HEK293 (cell line): ENCODE measurements around the gene DSCAML1.

ENCODE experiments used
- CTCF ChIA-PET: fragments of 350-600 bp; formaldehyde crosslinking; extraction: SDS; loops from one replicate; lab custom pipeline; 2021; ENCODE audit warnings: antibody characterized with exemption; lab: Yijun Ruan, JAX
- POLR2A ChIA-PET: fragments of 300-600 bp; formaldehyde crosslinking; extraction: SDS; loops from one replicate; lab custom pipeline; 2020; ENCODE audit warnings: antibody characterized with exemption, inconsistent platforms; lab: Yijun Ruan, JAX
- H3K27ac ChIP-seq: fragments of 200-500 bp; sonication (Bioruptor generic); 2 replicates; pipeline ENCODE4 v1.5.1; 2014; ENCODE audit warnings: low read depth, low read length, control low read depth, inconsistent platforms; ENCODE audit errors: extremely low read depth
- H3K36me3 ChIP-seq, 2 experiments: fragments of 200-500 bp in 1 of 2; sonication (Bioruptor generic) in 1 of 2; 1 replicate in 1 of 2; 2 replicates in 1 of 2; pipeline ENCODE4 v1.5.1; 2014 to 2017; ENCODE audit warnings: inconsistent platforms in 2 of 2, low read length in 2 of 2; ENCODE audit not compliant: control insufficient read depth in 2 of 2, insufficient read depth in 1 of 2
- H3K4me1 ChIP-seq: fragments of 200-500 bp; sonication (Bioruptor generic); 2 replicates; pipeline ENCODE4 v1.5.1; 2014; ENCODE audit warnings: mild to moderate bottlenecking, low read length, inconsistent platforms; ENCODE audit not compliant: control insufficient read depth, insufficient read depth
- H3K4me3 ChIP-seq: 2 replicates; pipeline ENCODE4 v1.5.1; 2011; ENCODE audit warnings: low read depth, mild to moderate bottlenecking, control low read depth, low read length, moderate library complexity
- H3K9me3 ChIP-seq: fragments of 200-500 bp; sonication (Bioruptor generic); 2 replicates; pipeline ENCODE4 v1.5.1; 2014; ENCODE audit warnings: low read depth, low read length, inconsistent platforms; ENCODE audit not compliant: control insufficient read depth, insufficient read depth
- BCL6B ChIP-seq: fragments of 450-650 bp; formaldehyde crosslinking; IDR thresholded peaks from 2 replicates; pipeline ENCODE4 v1.5.1; 2017; ENCODE audit warnings: missing biosample characterization, missing genetic modification characterization
- EGR2 ChIP-seq: fragments of 450-650 bp; formaldehyde crosslinking; IDR thresholded peaks from 2 replicates; pipeline ENCODE4 v1.5.1; 2016; ENCODE audit warnings: low read depth, missing biosample characterization, missing genetic modification characterization
- FEZF1 ChIP-seq: fragments of 450-650 bp; formaldehyde crosslinking; IDR thresholded peaks from 2 replicates; pipeline ENCODE4 v1.5.1; 2016; ENCODE audit warnings: missing biosample characterization, missing genetic modification characterization
- KLF1 ChIP-seq: fragments of 450-650 bp; formaldehyde crosslinking; IDR thresholded peaks from 2 replicates; pipeline ENCODE4 v1.5.1; 2016; ENCODE audit warnings: missing biosample characterization, missing genetic modification characterization
- TSHZ1 ChIP-seq: fragments of 450-650 bp; formaldehyde crosslinking; IDR thresholded peaks from 2 replicates; pipeline ENCODE4 v1.5.1; 2016; ENCODE audit warnings: missing biosample characterization, missing genetic modification characterization, borderline replicate concordance
- ZBTB21 ChIP-seq: fragments of 450-650 bp; formaldehyde crosslinking; IDR thresholded peaks from 2 replicates; pipeline ENCODE4 v1.5.1; 2017; ENCODE audit warnings: missing biosample characterization, missing genetic modification characterization
- ZFP3 ChIP-seq: fragments of 450-650 bp; formaldehyde crosslinking; IDR thresholded peaks from 2 replicates; pipeline ENCODE4 v1.5.1; 2016; ENCODE audit warnings: low read depth, missing biosample characterization, missing genetic modification characterization
- ZNF112 ChIP-seq: fragments of 450-650 bp; formaldehyde crosslinking; IDR thresholded peaks from 2 replicates; pipeline ENCODE4 v1.5.0; 2017; ENCODE audit warnings: missing biosample characterization, missing genetic modification characterization
- ZNF140 ChIP-seq: fragments of 450-650 bp; formaldehyde crosslinking; IDR thresholded peaks from 2 replicates; pipeline ENCODE4 v1.5.1; 2016; ENCODE audit warnings: missing biosample characterization, missing genetic modification characterization
- ZNF19 ChIP-seq: fragments of 450-650 bp; formaldehyde crosslinking; IDR thresholded peaks from 2 replicates; pipeline ENCODE4; 2016; ENCODE audit warnings: missing biosample characterization, missing genetic modification characterization, low read depth
- ZNF239 ChIP-seq: fragments of 450-650 bp; formaldehyde crosslinking; IDR thresholded peaks from 2 replicates; pipeline ENCODE4 v1.5.1; 2016; ENCODE audit warnings: missing biosample characterization, missing genetic modification characterization
- ZNF37A ChIP-seq: fragments of 450-650 bp; IDR thresholded peaks from 2 replicates; pipeline ENCODE4 v1.5.1; 2018; ENCODE audit warnings: missing biosample characterization, missing genetic modification characterization
- ZNF426 ChIP-seq: fragments of 450-650 bp; formaldehyde crosslinking; IDR thresholded peaks from 2 replicates; pipeline ENCODE4 v1.5.1; 2017; ENCODE audit warnings: missing biosample characterization, missing genetic modification characterization, mild to moderate bottlenecking, inconsistent platforms, moderate library complexity
- ZNF518A ChIP-seq: fragments of 450-650 bp; formaldehyde crosslinking; conservative IDR thresholded peaks from 2 replicates; pipeline ENCODE4 v1.5.1; 2016; ENCODE audit warnings: low read depth, missing biosample characterization, missing genetic modification characterization
- ZNF521 ChIP-seq: fragments of 450-650 bp; formaldehyde crosslinking; IDR thresholded peaks from 2 replicates; pipeline ENCODE4 v1.5.1; 2017; ENCODE audit warnings: missing biosample characterization, mild to moderate bottlenecking, missing genetic modification characterization
- ZNF530 ChIP-seq: fragments of 450-650 bp; formaldehyde crosslinking; IDR thresholded peaks from 2 replicates; pipeline ENCODE4 v1.5.1; 2016; ENCODE audit warnings: low read depth, missing biosample characterization, missing genetic modification characterization
- ZNF571 ChIP-seq: fragments of 450-650 bp; formaldehyde crosslinking; IDR thresholded peaks from 2 replicates; pipeline ENCODE4 v1.5.0; 2017; ENCODE audit warnings: missing biosample characterization, missing genetic modification characterization
- ZNF585B ChIP-seq: fragments of 450-650 bp; formaldehyde crosslinking; IDR thresholded peaks from 2 replicates; pipeline ENCODE4 v1.5.1; 2016; ENCODE audit warnings: missing biosample characterization, missing genetic modification characterization
- ZNF610 ChIP-seq: fragments of 450-650 bp; formaldehyde crosslinking; IDR thresholded peaks from 2 replicates; pipeline ENCODE4 v1.5.1; 2016; ENCODE audit warnings: missing biosample characterization, missing genetic modification characterization, borderline replicate concordance
- ZNF654 ChIP-seq: fragments of 450-650 bp; formaldehyde crosslinking; IDR thresholded peaks from 2 replicates; pipeline ENCODE4 v1.5.1; 2016; ENCODE audit warnings: low read depth, missing biosample characterization, missing genetic modification characterization
- TF ChIP-seq, protein P1 (sequence below): fragments of 450-650 bp; formaldehyde crosslinking; IDR thresholded peaks from 2 replicates; pipeline ENCODE4 v1.5.1; 2017; ENCODE audit warnings: missing biosample characterization, missing genetic modification characterization

Gene DSCAML1

DNA sequence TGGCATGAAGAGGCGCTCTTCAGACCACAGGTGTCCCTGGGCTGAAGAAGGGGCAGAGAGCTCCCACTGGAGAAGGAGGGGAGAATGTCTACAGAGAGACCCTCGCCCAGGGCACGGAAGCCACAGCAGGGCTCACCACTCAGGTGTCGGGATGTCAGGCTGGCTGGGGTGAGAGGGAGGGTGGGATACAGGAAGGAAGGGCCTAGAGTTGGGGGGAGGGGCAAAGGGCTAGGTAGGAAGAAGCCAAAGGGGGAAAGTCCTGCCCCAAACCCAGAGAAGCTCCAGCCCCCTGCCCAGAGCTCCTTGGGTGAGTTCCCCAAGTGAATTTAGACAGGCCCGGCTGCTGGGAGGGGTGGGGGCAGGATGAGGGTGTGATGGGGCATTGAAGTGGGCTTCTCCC is 237.3 kb downstream of the DSCAML1 start:
- TF ChIP-seq KLF1 (tag by site-specific recombination) (no peak), ZNF426 (tag by site-specific recombination) (no peak)
- Histone ChIP-seq H3K27ac (no peak overlapping the region), H3K4me3 (no peak overlapping the region), H3K36me3 (no peaks in the 10 kb centered on the region), H3K9me3 (no peaks in the 10 kb centered on the region), H3K4me1 (no peaks in the 10 kb centered on the region)
- ChIA-PET CTCF (no interaction called here), POLR2A (no interaction called here)

- no peaks in the 10 kb centered on the region for H3K4me1 ChIP-seq
- no peak overlapping the region for H3K4me3 ChIP-seq
- no peaks in the 10 kb centered on the region for H3K9me3 ChIP-seq
- TF ChIP-seq EGR2 (tag by site-specific recombination) (no peak), ZNF610 (tag by site-specific recombination) (no peak), ZNF19 (no peak), ZNF37A (tag by site-specific recombination) (no peak), ZNF112 (tag by site-specific recombination) (no peak), ZBTB21 (tag by site-specific recombination) (no peak), ZNF140 (tag by site-specific recombination) (no peak), ZNF571 (tag by site-specific recombination) (no peak), ZFP3 (no peak), ZNF239 (tag by site-specific recombination) (no peak), ZNF530 (tag by site-specific recombination) (no peak), FEZF1 (no peak), ZNF521 (tag by site-specific recombination) (no peak), ZNF654 (tag by site-specific recombination) (no peak)
- TF ChIP-seq, protein P1, sequence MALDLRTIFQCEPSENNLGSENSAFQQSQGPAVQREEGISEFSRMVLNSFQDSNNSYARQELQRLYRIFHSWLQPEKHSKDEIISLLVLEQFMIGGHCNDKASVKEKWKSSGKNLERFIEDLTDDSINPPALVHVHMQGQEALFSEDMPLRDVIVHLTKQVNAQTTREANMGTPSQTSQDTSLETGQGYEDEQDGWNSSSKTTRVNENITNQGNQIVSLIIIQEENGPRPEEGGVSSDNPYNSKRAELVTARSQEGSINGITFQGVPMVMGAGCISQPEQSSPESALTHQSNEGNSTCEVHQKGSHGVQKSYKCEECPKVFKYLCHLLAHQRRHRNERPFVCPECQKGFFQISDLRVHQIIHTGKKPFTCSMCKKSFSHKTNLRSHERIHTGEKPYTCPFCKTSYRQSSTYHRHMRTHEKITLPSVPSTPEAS = no peak
- TF ChIP-seq, all 188 proteins: peak for 0
- no peak overlapping the region for H3K27ac ChIP-seq
- ChIA-PET CTCF (no interaction called here), POLR2A (no interaction called here)
- no peaks in the 10 kb centered on the region for H3K36me3 ChIP-seq
These were observed 239.7 kb downstream of the DSCAML1 start for GRCh38 chr11:117557361-117557760.

DNA sequence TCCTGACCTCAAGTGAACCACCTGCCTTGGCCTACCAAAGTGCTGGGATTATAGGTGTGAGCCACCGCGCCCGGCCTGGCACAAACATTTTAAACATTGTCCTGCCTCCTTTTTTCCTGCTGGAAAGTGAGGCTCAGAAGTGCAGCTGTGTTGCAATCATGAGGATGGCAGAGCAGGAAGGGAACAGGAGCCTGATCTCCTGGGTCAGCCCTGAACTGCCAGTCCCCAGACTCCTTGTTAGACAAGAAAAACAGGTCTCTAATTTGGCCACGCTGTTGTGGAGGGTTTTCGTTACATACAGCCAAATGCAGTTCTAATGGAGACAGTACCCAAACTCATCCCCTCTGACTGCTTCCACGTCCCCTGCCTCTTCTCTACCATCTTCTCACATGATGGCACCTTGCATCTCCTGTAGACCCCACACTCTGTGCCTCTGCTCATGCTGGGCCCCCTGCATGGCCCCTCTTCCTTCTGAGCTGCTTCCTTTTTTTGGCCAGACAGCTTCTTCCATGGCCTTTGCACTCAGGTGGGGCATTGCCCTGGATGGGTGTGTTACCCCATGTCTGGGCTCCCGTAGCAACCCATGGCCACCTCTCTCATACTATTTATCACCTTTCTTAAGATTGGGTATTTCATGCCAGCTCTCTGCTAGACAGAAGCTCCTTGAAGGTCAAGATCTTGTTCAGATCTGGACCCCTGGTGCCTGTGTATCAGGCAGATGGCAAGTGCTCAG is 242.2 kb downstream of the DSCAML1 start:
- Histone ChIP-seq H3K27ac (no peak overlapping the region), H3K4me1 (no peaks in the 10 kb centered on the region), H3K9me3 (no peaks in the 10 kb centered on the region), H3K4me3 (no peak overlapping the region), H3K36me3 (no peaks in the 10 kb centered on the region)
- ChIA-PET POLR2A (no interaction called here), CTCF (interaction anchor here (1.0 to 1.3 kb wide), 2 partner anchors 128 to 129 kb away, joined by 3 read pairs; no protein-coding TSS in a partner anchor)
- TF ChIP-seq BCL6B = no peak
- TF ChIP-seq ZNF518A = no peak
- no peak for TF ChIP-seq ZNF585B (tag by site-specific recombination)
- TF ChIP-seq ZNF112 (tag by site-specific recombination) = no peak
- no peak for TF ChIP-seq TSHZ1
